HEK293 (cell line): ENCODE results near the gene ZNF646.

ENCODE experiments used
- CTCF ChIA-PET: fragments of 350-600 bp; formaldehyde crosslinking; extraction: SDS; loops from one replicate; lab custom pipeline; 2021; ENCODE audit warnings: antibody characterized with exemption; lab: Yijun Ruan, JAX
- POLR2A ChIA-PET: fragments of 300-600 bp; formaldehyde crosslinking; extraction: SDS; loops from one replicate; lab custom pipeline; 2020; ENCODE audit warnings: antibody characterized with exemption, inconsistent platforms; lab: Yijun Ruan, JAX
- H3K27ac ChIP-seq: fragments of 200-500 bp; sonication (Bioruptor generic); 2 replicates; pipeline ENCODE4 v1.5.1; 2014; ENCODE audit warnings: low read depth, low read length, control low read depth, inconsistent platforms; ENCODE audit errors: extremely low read depth
- H3K36me3 ChIP-seq, 2 experiments: fragments of 200-500 bp in 1 of 2; sonication (Bioruptor generic) in 1 of 2; 1 replicate in 1 of 2; 2 replicates in 1 of 2; pipeline ENCODE4 v1.5.1; 2014 to 2017; ENCODE audit warnings: inconsistent platforms in 2 of 2, low read length in 2 of 2; ENCODE audit not compliant: control insufficient read depth in 2 of 2, insufficient read depth in 1 of 2
- H3K4me1 ChIP-seq: fragments of 200-500 bp; sonication (Bioruptor generic); 2 replicates; pipeline ENCODE4 v1.5.1; 2014; ENCODE audit warnings: mild to moderate bottlenecking, low read length, inconsistent platforms; ENCODE audit not compliant: control insufficient read depth, insufficient read depth
- H3K4me3 ChIP-seq: 2 replicates; pipeline ENCODE4 v1.5.1; 2011; ENCODE audit warnings: low read depth, mild to moderate bottlenecking, control low read depth, low read length, moderate library complexity
- H3K9me3 ChIP-seq: fragments of 200-500 bp; sonication (Bioruptor generic); 2 replicates; pipeline ENCODE4 v1.5.1; 2014; ENCODE audit warnings: low read depth, low read length, inconsistent platforms; ENCODE audit not compliant: control insufficient read depth, insufficient read depth
- GLI2 ChIP-seq: fragments of 450-650 bp; formaldehyde crosslinking; IDR thresholded peaks from 2 replicates; pipeline ENCODE4; 2017; ENCODE audit warnings: missing biosample characterization, missing genetic modification characterization, low read depth, borderline replicate concordance
- KLF9 ChIP-seq: fragments of 450-650 bp; formaldehyde crosslinking; IDR thresholded peaks from 2 replicates; pipeline ENCODE4 v1.5.1; 2016; ENCODE audit warnings: missing biosample characterization, missing genetic modification characterization, low read depth
- SP2 ChIP-seq: fragments of 450-650 bp; formaldehyde crosslinking; IDR thresholded peaks from 2 replicates; pipeline ENCODE4 v1.5.1; 2016; ENCODE audit warnings: missing biosample characterization, missing genetic modification characterization
- WT1 ChIP-seq: fragments of 450-650 bp; formaldehyde crosslinking; IDR thresholded peaks from 2 replicates; pipeline ENCODE4 v1.5.1; 2016; ENCODE audit warnings: missing biosample characterization, missing genetic modification characterization
- ZNF335 ChIP-seq: fragments of 450-650 bp; formaldehyde crosslinking; conservative IDR thresholded peaks from 2 replicates; pipeline ENCODE4 v1.5.1; 2016; ENCODE audit warnings: missing biosample characterization, missing genetic modification characterization
- ZNF341 ChIP-seq: fragments of 450-650 bp; formaldehyde crosslinking; IDR thresholded peaks from 2 replicates; pipeline ENCODE4; 2016; ENCODE audit warnings: low read depth, missing biosample characterization, missing genetic modification characterization
- ZNF37A ChIP-seq: fragments of 450-650 bp; IDR thresholded peaks from 2 replicates; pipeline ENCODE4 v1.5.1; 2018; ENCODE audit warnings: missing biosample characterization, missing genetic modification characterization
- ZNF473 ChIP-seq: fragments of 450-650 bp; formaldehyde crosslinking; IDR thresholded peaks from 2 replicates; pipeline ENCODE4 v1.5.1; 2017; ENCODE audit warnings: missing biosample characterization, missing genetic modification characterization
- ZNF544 ChIP-seq: fragments of 450-650 bp; formaldehyde crosslinking; IDR thresholded peaks from 2 replicates; pipeline ENCODE4 v1.5.0; 2017; ENCODE audit warnings: missing biosample characterization, missing genetic modification characterization
- ZNF701 ChIP-seq: fragments of 450-650 bp; formaldehyde crosslinking; IDR thresholded peaks from 2 replicates; pipeline ENCODE4 v1.5.1; 2016; ENCODE audit warnings: missing biosample characterization, missing genetic modification characterization
- ZNF776 ChIP-seq: fragments of 450-650 bp; formaldehyde crosslinking; IDR thresholded peaks from 2 replicates; pipeline ENCODE4 v1.5.0; 2017; ENCODE audit warnings: missing biosample characterization, missing genetic modification characterization, borderline replicate concordance
- ZNF785 ChIP-seq: fragments of 450-650 bp; formaldehyde crosslinking; IDR thresholded peaks from 2 replicates; pipeline ENCODE4 v1.5.1; 2016; ENCODE audit warnings: missing biosample characterization, missing genetic modification characterization
- TF ChIP-seq, protein P1 (sequence below): fragments of 450-650 bp; formaldehyde crosslinking; IDR thresholded peaks from 2 replicates; pipeline ENCODE4 v1.5.1; 2016; ENCODE audit warnings: missing biosample characterization, missing genetic modification characterization
- TF ChIP-seq, protein P2 (sequence below): fragments of 450-650 bp; formaldehyde crosslinking; optimal IDR thresholded peaks from 2 replicates; pipeline ENCODE3; 2016; ENCODE audit warnings: missing biosample characterization, mild to moderate bottlenecking, missing genetic modification characterization
- TF ChIP-seq, protein P3 (sequence below): fragments of 450-650 bp; formaldehyde crosslinking; IDR thresholded peaks from 2 replicates; pipeline ENCODE4 v1.5.1; 2016; ENCODE audit warnings: missing biosample characterization, missing genetic modification characterization

The ZNF646 gene

DNA sequence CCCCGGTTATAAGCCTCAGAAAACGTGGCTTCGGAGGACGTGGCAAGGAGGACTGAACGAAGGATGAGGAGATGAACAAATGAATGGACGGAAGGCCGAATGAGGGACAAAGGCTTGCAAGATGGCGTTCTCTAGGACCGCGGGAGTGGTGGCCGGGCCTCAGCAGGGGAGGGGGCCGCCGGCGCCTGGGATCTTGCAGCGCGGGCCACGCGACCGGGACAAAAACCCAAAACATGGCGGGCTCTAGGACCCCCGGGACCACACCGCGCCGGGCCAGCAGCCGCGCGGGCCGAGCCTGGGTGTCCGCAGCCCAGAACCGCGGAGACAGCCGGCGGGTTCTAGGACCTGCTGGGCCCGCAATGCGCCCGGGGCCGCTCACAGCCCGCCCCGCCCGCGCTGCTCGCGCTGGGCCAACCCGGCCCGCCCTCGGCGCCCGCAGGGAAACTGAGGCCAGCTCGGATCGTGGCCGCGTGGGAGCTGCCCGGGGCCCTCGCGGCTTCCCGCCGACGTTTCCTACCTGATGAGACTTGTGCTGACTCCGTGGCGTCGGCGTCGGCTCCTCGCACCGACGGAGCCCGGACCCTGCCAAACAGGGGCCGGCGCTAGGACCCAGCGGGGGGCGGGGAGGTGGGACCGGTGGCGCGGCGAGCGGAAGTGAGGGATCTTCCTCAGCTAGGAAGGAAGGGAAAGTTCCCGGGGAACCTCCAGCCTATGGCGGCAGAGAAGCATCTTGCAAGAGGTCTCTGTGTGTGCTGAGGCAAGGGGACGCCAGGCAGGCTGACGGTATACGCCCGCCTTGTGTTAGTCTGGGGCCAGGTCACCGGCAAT is 866 bp upstream of the ZNF646 start (continued):
- TF ChIP-seq, protein P1, sequence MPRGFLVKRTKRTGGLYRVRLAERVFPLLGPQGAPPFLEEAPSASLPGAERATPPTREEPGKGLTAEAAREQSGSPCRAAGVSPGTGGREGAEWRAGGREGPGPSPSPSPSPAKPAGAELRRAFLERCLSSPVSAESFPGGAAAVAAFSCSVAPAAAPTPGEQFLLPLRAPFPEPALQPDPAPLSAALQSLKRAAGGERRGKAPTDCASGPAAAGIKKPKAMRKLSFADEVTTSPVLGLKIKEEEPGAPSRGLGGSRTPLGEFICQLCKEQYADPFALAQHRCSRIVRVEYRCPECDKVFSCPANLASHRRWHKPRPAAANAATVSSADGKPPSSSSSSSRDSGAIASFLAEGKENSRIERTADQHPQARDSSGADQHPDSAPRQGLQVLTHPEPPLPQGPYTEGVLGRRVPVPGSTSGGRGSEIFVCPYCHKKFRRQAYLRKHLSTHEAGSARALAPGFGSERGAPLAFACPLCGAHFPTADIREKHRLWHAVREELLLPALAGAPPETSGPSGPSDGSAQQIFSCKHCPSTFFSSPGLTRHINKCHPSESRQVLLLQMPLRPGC (tag by site-specific recombination) = peak; percentile 62
- TF ChIP-seq ZNF544 (no peak), ZNF37A (tag by site-specific recombination) (0 out of 2 replicates have a peak, but pooled peaks have one; percentile 54), ZNF785 (peak; percentile 26; the same call in 1 of the 2 replicates)

DNA sequence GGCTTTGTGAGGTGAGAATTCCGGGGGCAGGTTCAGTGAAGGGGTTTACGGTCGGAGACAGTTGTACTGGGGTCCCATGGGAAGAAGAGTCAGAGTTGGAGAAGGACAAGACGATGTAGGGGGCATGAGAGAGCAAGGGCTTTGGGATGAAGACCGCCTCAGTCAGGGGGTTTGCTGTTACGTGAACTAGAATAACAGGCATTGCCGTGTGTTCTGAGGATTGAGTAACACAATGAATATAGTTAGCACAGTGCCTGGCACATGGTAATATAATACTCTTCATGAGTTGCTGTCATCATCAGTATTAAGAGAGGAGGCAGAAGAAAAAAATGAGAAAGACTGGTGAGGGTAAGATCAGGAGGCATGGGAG is 577 bp downstream of the ZNF646 start:
- ChIA-PET CTCF (interaction anchor here (1.2 kb wide), 1 partner anchor 89 kb away, joined by 4 read pairs; the partner anchor contains the start of gene HSD3B7), POLR2A (interaction anchor here (1.2 to 3.9 kb wide), 9 partner anchors 11 to 385 kb away, joined by 3 to 52 read pairs (median 13); partner anchors contain the start of genes ARMC5, FUS, HSD3B7 and KAT8)
- TF ChIP-seq WT1 (tag by site-specific recombination) (no peak), ZNF335 (peak; percentile 27), ZNF701 (tag by site-specific recombination) (no peak), ZNF776 (peak; percentile 48; the same call in 1 of the 2 replicates), ZNF473 (tag by site-specific recombination) (no peak), GLI2 (tag by site-specific recombination) (no peak), ZNF341 (peak; percentile 53; the same call in 1 of the 2 replicates), SP2 (no peak)
- TF ChIP-seq, protein P2, sequence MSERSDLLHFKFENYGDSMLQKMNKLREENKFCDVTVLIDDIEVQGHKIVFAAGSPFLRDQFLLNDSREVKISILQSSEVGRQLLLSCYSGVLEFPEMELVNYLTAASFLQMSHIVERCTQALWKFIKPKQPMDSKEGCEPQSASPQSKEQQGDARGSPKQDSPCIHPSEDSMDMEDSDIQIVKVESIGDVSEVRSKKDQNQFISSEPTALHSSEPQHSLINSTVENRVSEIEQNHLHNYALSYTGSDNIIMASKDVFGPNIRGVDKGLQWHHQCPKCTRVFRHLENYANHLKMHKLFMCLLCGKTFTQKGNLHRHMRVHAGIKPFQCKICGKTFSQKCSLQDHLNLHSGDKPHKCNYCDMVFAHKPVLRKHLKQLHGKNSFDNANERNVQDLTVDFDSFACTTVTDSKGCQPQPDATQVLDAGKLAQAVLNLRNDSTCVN (tag by site-specific recombination) = peak; percentile 28
- TF ChIP-seq, protein P3, sequence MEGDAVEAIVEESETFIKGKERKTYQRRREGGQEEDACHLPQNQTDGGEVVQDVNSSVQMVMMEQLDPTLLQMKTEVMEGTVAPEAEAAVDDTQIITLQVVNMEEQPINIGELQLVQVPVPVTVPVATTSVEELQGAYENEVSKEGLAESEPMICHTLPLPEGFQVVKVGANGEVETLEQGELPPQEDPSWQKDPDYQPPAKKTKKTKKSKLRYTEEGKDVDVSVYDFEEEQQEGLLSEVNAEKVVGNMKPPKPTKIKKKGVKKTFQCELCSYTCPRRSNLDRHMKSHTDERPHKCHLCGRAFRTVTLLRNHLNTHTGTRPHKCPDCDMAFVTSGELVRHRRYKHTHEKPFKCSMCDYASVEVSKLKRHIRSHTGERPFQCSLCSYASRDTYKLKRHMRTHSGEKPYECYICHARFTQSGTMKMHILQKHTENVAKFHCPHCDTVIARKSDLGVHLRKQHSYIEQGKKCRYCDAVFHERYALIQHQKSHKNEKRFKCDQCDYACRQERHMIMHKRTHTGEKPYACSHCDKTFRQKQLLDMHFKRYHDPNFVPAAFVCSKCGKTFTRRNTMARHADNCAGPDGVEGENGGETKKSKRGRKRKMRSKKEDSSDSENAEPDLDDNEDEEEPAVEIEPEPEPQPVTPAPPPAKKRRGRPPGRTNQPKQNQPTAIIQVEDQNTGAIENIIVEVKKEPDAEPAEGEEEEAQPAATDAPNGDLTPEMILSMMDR (tag by site-specific recombination) = 0 out of 2 replicates have a peak, but pooled peaks have one; percentile 47

DNA sequence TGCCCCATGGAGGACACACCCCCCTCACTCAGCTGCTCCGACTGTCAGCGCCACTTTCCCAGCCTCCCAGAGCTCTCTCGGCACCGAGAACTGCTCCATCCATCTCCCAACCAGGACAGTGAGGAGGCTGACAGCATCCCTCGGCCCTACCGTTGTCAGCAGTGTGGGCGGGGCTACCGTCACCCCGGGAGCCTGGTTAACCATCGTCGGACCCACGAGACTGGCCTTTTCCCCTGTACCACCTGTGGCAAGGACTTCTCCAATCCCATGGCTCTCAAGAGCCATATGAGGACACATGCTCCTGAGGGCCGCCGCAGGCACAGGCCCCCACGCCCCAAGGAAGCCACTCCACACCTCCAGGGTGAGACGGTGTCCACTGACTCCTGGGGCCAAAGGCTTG is 2.1 kb downstream of the ZNF646 start:
- peaks cover 0 to 57% of the 10 kb centered on the region in 2 experiments; a peak in 1 of 3 replicates for H3K36me3 ChIP-seq
- POLR2A ChIA-PET = interaction anchor here (1.2 to 1.9 kb wide), 2 partner anchors 8 to 41 kb away, joined by 3 to 7 read pairs; partner anchors contain the start of gene KAT8
- no peak overlapping the region for H3K27ac ChIP-seq
- H3K4me1 ChIP-seq = no peaks in the 10 kb centered on the region
- no peaks in the 10 kb centered on the region for H3K9me3 ChIP-seq
- CTCF ChIA-PET = no interaction called here
- H3K4me3 ChIP-seq = no peak overlapping the region
- TF ChIP-seq ZNF335 (no peak), KLF9 (peak; percentile 50; the same call in 1 of the 2 replicates)

More for the DNA sequence above, 577 bp downstream of the ZNF646 start:
- no peaks in the 10 kb centered on the region for H3K9me3 ChIP-seq
- H3K4me3 ChIP-seq = peak overlapping the region; percentile 93
- H3K36me3 ChIP-seq = peaks cover 0 to 42% of the 10 kb centered on the region in 2 experiments; a peak in 1 of 3 replicates
- no peaks in the 10 kb centered on the region for H3K4me1 ChIP-seq
- peak overlapping the region; percentile 58 for H3K27ac ChIP-seq
